ENCODE measurements around the gene PTCH2. TPM values are rescaled to one million over a fixed set of nuclear protein-coding genes. Genes with fewer than 3 reads are reported as not detected.

Gene PTCH2
- total RNA-seq, 1 donor from 2014 or later = 20.3 TPM

DNA sequence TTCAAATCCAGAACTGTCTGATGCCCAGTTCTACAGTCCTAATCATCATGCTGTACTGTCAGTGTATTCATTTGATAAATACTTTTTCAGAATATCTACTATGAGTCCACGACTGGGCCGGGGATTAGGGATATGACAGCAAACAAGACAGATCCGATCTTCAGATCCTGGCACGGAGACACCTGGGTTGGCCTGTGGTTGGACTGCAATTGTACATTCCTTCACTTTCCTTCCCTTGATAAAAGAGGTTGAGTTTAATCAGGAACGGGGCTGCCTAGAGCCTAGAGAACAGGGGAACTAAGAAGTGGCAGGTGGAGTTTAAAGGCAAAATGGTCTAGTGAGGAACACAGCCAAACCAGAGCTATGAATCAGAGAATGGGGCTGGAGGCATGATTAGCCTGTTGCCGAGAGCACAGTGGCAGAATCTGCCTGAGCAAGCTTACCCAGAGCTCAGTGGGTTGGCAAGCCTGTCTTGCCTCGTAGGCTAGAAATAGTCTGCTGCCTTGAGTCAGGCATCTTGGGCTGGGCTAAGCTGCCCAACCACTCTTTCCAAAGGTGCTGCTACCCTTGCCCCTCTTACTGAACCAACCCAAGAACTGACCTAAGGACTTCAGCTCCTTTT lies 38.1 kb upstream of the PTCH2 start:
- DNase-seq = no peak
- no peak overlapping the region for H3K27ac Mint-ChIP-seq (ENCODE audit: unreplicated experiment)
- TF ChIP-seq CTCF (IDR thresholded peaks at IDR 0.05; ENCODE audit: partially characterized antibody, unreplicated experiment) = no peak
- peaks cover 4% of the 10 kb centered on the region for H3K27me3 Mint-ChIP-seq (ENCODE audit: unreplicated experiment)
- peaks cover 22% of the 10 kb centered on the region for H3K36me3 Mint-ChIP-seq (ENCODE audit: unreplicated experiment)
- peaks cover 5% of the 10 kb centered on the region for H3K4me1 Mint-ChIP-seq (ENCODE audit: low read depth, unreplicated experiment)
- H3K9me3 Mint-ChIP-seq (ENCODE audit: unreplicated experiment) = peaks cover 9% of the 10 kb centered on the region
- no peak overlapping the region for H3K4me3 Mint-ChIP-seq (ENCODE audit: unreplicated experiment)

DNA sequence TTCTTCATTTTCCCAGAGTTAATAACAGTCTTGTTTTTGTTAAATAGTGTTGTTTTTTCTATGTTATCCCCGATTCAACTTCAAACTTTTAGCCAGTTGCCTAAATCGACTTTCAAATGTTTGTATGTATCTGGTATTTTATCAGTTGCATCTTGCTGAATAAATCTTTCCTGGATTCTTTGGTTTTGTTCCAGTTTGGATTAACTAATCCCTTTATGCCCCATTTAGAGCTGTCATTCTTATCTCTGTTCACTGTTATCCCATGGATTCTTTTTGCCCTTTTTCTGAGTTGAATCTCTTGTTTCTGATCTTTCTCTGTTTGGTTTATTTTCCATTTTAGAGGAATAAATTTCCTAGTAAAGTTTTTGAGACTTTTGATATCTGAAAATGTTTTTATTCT lies 31.1 kb upstream of the PTCH2 start:
- H3K4me3 Mint-ChIP-seq (ENCODE audit: unreplicated experiment) = no peak overlapping the region
- DNase-seq = no peak
- peaks cover 2% of the 10 kb centered on the region for H3K27me3 Mint-ChIP-seq (ENCODE audit: unreplicated experiment)
- H3K9me3 Mint-ChIP-seq (ENCODE audit: unreplicated experiment) = no peaks in the 10 kb centered on the region
- no peak overlapping the region for H3K27ac Mint-ChIP-seq (ENCODE audit: unreplicated experiment)
- peaks cover 5% of the 10 kb centered on the region for H3K4me1 Mint-ChIP-seq (ENCODE audit: low read depth, unreplicated experiment)
- H3K36me3 Mint-ChIP-seq (ENCODE audit: unreplicated experiment) = peaks cover 15% of the 10 kb centered on the region
- TF ChIP-seq CTCF (IDR thresholded peaks at IDR 0.05; ENCODE audit: partially characterized antibody, unreplicated experiment) = no peak

GRCh38 chr1:44870096-44870495 lies 27.0 kb upstream of the PTCH2 start:
- peaks cover 21% of the 10 kb centered on the region for H3K36me3 Mint-ChIP-seq (ENCODE audit: unreplicated experiment)
- H3K9me3 Mint-ChIP-seq (ENCODE audit: unreplicated experiment) = no peaks in the 10 kb centered on the region
- H3K4me1 Mint-ChIP-seq (ENCODE audit: low read depth, unreplicated experiment) = no peaks in the 10 kb centered on the region
- no peak overlapping the region for H3K27ac Mint-ChIP-seq (ENCODE audit: unreplicated experiment)
- peaks cover 2% of the 10 kb centered on the region for H3K27me3 Mint-ChIP-seq (ENCODE audit: unreplicated experiment)
- DNase-seq = no peak
- no peak overlapping the region for H3K4me3 Mint-ChIP-seq (ENCODE audit: unreplicated experiment)
- no peak for TF ChIP-seq CTCF (IDR thresholded peaks at IDR 0.05; ENCODE audit: partially characterized antibody, unreplicated experiment)

GRCh38 chr1:44867801-44868200 lies 24.7 kb upstream of the PTCH2 start:
- no peak for DNase-seq
- H3K36me3 Mint-ChIP-seq (ENCODE audit: unreplicated experiment) = peaks cover 18% of the 10 kb centered on the region
- H3K4me1 Mint-ChIP-seq (ENCODE audit: low read depth, unreplicated experiment) = no peaks in the 10 kb centered on the region
- H3K27ac Mint-ChIP-seq (ENCODE audit: unreplicated experiment) = no peak overlapping the region
- no peak for TF ChIP-seq CTCF (IDR thresholded peaks at IDR 0.05; ENCODE audit: partially characterized antibody, unreplicated experiment)
- no peak overlapping the region for H3K4me3 Mint-ChIP-seq (ENCODE audit: unreplicated experiment)
- H3K9me3 Mint-ChIP-seq (ENCODE audit: unreplicated experiment) = no peaks in the 10 kb centered on the region
- peaks cover 2% of the 10 kb centered on the region for H3K27me3 Mint-ChIP-seq (ENCODE audit: unreplicated experiment)

DNA sequence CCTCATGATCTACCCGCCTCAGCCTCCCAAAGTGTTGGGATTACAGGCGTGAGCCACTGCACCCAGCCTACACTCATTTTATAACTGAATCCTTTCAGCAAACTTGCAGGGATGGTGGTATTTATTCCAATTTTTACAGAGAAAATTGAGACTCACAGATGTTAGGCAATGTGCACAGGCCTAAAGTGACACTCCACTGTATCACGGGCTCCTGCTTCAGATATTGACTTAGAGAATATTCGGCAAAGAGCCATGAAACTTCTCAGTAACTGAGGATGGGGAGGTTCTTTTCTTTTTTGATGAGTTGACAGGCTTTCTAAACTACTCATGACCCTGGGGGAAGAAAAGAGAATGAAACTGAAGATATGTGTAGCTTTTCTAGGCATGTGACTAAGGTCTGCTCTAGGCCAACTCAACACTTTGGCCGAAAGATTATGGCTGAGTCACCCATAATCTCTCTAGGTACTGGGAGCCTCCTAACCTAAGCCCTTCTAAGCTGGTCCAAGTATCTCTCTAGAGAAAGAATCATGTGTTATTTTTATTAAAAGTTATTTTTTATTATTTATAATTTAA lies 19.9 kb upstream of the PTCH2 start:
- Mint-ChIP-seq H3K27me3 (ENCODE audit: unreplicated experiment) (no peaks in the 10 kb centered on the region), H3K36me3 (ENCODE audit: unreplicated experiment) (peaks cover 9% of the 10 kb centered on the region), H3K9me3 (ENCODE audit: unreplicated experiment) (no peaks in the 10 kb centered on the region), H3K4me1 (ENCODE audit: low read depth, unreplicated experiment) (no peaks in the 10 kb centered on the region), H3K4me3 (ENCODE audit: unreplicated experiment) (no peak overlapping the region), H3K27ac (ENCODE audit: unreplicated experiment) (no peak overlapping the region)
- TF ChIP-seq CTCF (IDR thresholded peaks at IDR 0.05; ENCODE audit: partially characterized antibody, unreplicated experiment) = no peak
- no peak for DNase-seq
